ENCODE measurements around the gene CBL.

- TF ChIP-seq EZH2 (IDR thresholded peaks at IDR 0.05; ENCODE audit: borderline replicate concordance, low read length) (no peak), CTCF (conservative IDR thresholded peaks at IDR 0.05 in 1 of 2, IDR thresholded peaks at IDR 0.05 in 1 of 2; ENCODE audit: extremely low read depth in 1 of 2, insufficient read depth in 1 of 2, low read depth in 1 of 2, low read length in 2 of 2) (no peak)
Measured at GRCh38 chr11:119222891-119223290, 16.8 kb downstream of the CBL start.
